Fibroblast of skin of left quadriceps (primary cell): Measurements from ENCODE around the gene GNPTG.

ENCODE experiments used
- DNase-seq, 2 experiments: peaks; one replicate each; pipeline ENCODE4 v3.0.0-alpha.2; 2013; ENCODE audit warnings: low read depth in 2 of 2

The GNPTG gene

GRCh38 chr16:1333854-1334700 is 17.7 kb upstream of the GNPTG start:
- no peak for DNase-seq

GRCh38 chr16:1334739-1335138 is 17.0 kb upstream of the GNPTG start:
- no peak for DNase-seq

GRCh38 chr16:1335211-1335971 is 16.3 kb upstream of the GNPTG start:
- no peak for DNase-seq

GRCh38 chr16:1335996-1336395 is 15.7 kb upstream of the GNPTG start:
- DNase-seq: no peak

GRCh38 chr16:1336619-1337018 is 15.1 kb upstream of the GNPTG start:
- DNase-seq: no peak

- no peak for DNase-seq
Observed at GRCh38 chr16:1337486-1337885, 14.2 kb upstream of the GNPTG start.

- no peak for DNase-seq
Observed at GRCh38 chr16:1338119-1338730, 13.5 kb upstream of the GNPTG start.

- no peak for DNase-seq
Observed at GRCh38 chr16:1338855-1339675, 12.7 kb upstream of the GNPTG start.

- DNase-seq: no peak
Observed at GRCh38 chr16:1340730-1341494, 10.8 kb upstream of the GNPTG start.

- no peak for DNase-seq
Observed at GRCh38 chr16:1341495-1342420, 10.0 kb upstream of the GNPTG start.

GRCh38 chr16:1342526-1343427 is 9.0 kb upstream of the GNPTG start:
- DNase-seq: peak; percentile 21 to 22

- no peak for DNase-seq
Observed at GRCh38 chr16:1343428-1344242, 8.1 kb upstream of the GNPTG start.

GRCh38 chr16:1344499-1344898 is 7.2 kb upstream of the GNPTG start:
- no peak for DNase-seq

- DNase-seq: no peak
Observed at GRCh38 chr16:1345087-1345486, 6.6 kb upstream of the GNPTG start.

GRCh38 chr16:1345651-1346421 is 5.9 kb upstream of the GNPTG start:
- no peak for DNase-seq

GRCh38 chr16:1346422-1347285 is 5.1 kb upstream of the GNPTG start:
- no peak for DNase-seq
